Measurements from ENCODE around the gene IFT172.
"Not testable (repeated sequence)": the region's sequence is repeated elsewhere in the genome, so short reads cannot be mapped to it uniquely, and the experiment has no call there.

The IFT172 gene

GRCh38 chr2:27489498-27490397 lies at the start of gene IFT172:
Gene IFT172, minus strand, starts transcription at chr2:27489743. Its CDS starts 90 bp downstream, at chr2:27489653.
- peak; percentile 85 for DNase-seq

GRCh38 chr2:27538839-27539450 lies 49.4 kb upstream of the IFT172 start:
- not testable (repeated sequence) for DNase-seq

- no peak for DNase-seq
Measured at GRCh38 chr2:27537287-27537686, 47.7 kb upstream of the IFT172 start.

- DNase-seq, result no peak
Measured at GRCh38 chr2:27531983-27532382, 42.4 kb upstream of the IFT172 start.

- no peak for DNase-seq
Measured at GRCh38 chr2:27527182-27527581, 37.6 kb upstream of the IFT172 start.

GRCh38 chr2:27522400-27522945 lies 32.9 kb upstream of the IFT172 start:
- no peak for DNase-seq

- no peak for DNase-seq
Measured at GRCh38 chr2:27520316-27520715, 30.8 kb upstream of the IFT172 start.

- DNase-seq, result no peak
Measured at GRCh38 chr2:27518782-27519113, 29.2 kb upstream of the IFT172 start.

- no peak for DNase-seq
Measured at GRCh38 chr2:27518113-27518781, 28.7 kb upstream of the IFT172 start.

- no peak for DNase-seq
Measured at GRCh38 chr2:27509326-27509725, 19.8 kb upstream of the IFT172 start.

GRCh38 chr2:27507293-27507692 lies 17.8 kb upstream of the IFT172 start:
- DNase-seq, result no peak

GRCh38 chr2:27506587-27506986 lies 17.0 kb upstream of the IFT172 start:
- no peak for DNase-seq

GRCh38 chr2:27502142-27502541 lies 12.6 kb upstream of the IFT172 start:
- no peak for DNase-seq

- no peak for DNase-seq
Measured at GRCh38 chr2:27501042-27501441, 11.5 kb upstream of the IFT172 start.

GRCh38 chr2:27498975-27499374 lies 9.4 kb upstream of the IFT172 start:
- DNase-seq, result no peak

GRCh38 chr2:27497288-27497627 lies 7.7 kb upstream of the IFT172 start:
- no peak for DNase-seq

GRCh38 chr2:27496357-27497287 lies 7.1 kb upstream of the IFT172 start, which contains the start of gene GCKR:
Gene GCKR, plus strand, starts transcription at chr2:27496839. Its CDS starts 66 bp downstream, at chr2:27496905.
- no peak for DNase-seq

GRCh38 chr2:27495840-27496356 lies 6.4 kb upstream of the IFT172 start:
- DNase-seq, result no peak

- peak; percentile 42 for DNase-seq
Measured at GRCh38 chr2:27494944-27495554, 5.5 kb upstream of the IFT172 start, which contains the start of gene FNDC4. Gene FNDC4, minus strand, starts transcription at chr2:27495200. Its CDS starts 521 bp downstream, at chr2:27494679.

GRCh38 chr2:27494284-27494943 lies 4.9 kb upstream of the IFT172 start:
- peak; percentile 45 for DNase-seq

GRCh38 chr2:27493948-27494283 lies 4.4 kb upstream of the IFT172 start:
- no peak for DNase-seq

Data from 8988T (cell line).